Iris pigment epithelial cell (primary cell): ENCODE measurements around the gene EPAS1.
"Not testable (repeated sequence)": the region's sequence is repeated elsewhere in the genome, so short reads cannot be mapped to it uniquely, and the experiment has no call there.

ENCODE experiments used
- DNase-seq: peaks from one replicate; pipeline ENCODE4 v3.0.0-alpha.2; 2011; ENCODE audit warnings: low read depth

Gene EPAS1

GRCh38 chr2:46383784-46384456 is 86.7 kb downstream of the EPAS1 start:
- DNase-seq: no peak

GRCh38 chr2:46384457-46384815 is 87.2 kb downstream of the EPAS1 start:
- DNase-seq: no peak

- peak; percentile 45 for DNase-seq
Observed at GRCh38 chr2:46385786-46386577, 88.8 kb downstream of the EPAS1 start.

GRCh38 chr2:46386763-46387162 is 89.6 kb downstream of the EPAS1 start:
- DNase-seq: no peak

- no peak for DNase-seq
Observed at GRCh38 chr2:46387292-46387691, 90.1 kb downstream of the EPAS1 start.

GRCh38 chr2:46387886-46388515 is 90.8 kb downstream of the EPAS1 start:
- no peak for DNase-seq

- no peak for DNase-seq
Observed at GRCh38 chr2:46388881-46389280, 91.7 kb downstream of the EPAS1 start.

GRCh38 chr2:46389417-46389916 is 92.3 kb downstream of the EPAS1 start:
- DNase-seq: no peak

- no peak for DNase-seq
Observed at GRCh38 chr2:46390036-46390435, 92.8 kb downstream of the EPAS1 start.

GRCh38 chr2:46390901-46391395 is 93.7 kb downstream of the EPAS1 start:
- DNase-seq: no peak

- no peak for DNase-seq
Observed at GRCh38 chr2:46392561-46393346, 95.5 kb downstream of the EPAS1 start.

GRCh38 chr2:46393347-46393820 is 96.2 kb downstream of the EPAS1 start:
- no peak for DNase-seq

GRCh38 chr2:46393865-46394264 is 96.7 kb downstream of the EPAS1 start:
- no peak for DNase-seq

GRCh38 chr2:46394649-46395510 is 97.7 kb downstream of the EPAS1 start:
- no peak for DNase-seq

GRCh38 chr2:46395730-46396129 is 98.5 kb downstream of the EPAS1 start:
- not testable (repeated sequence) for DNase-seq

- no peak for DNase-seq
Observed at GRCh38 chr2:46400016-46400415, 102.8 kb downstream of the EPAS1 start.

- no peak for DNase-seq
Observed at GRCh38 chr2:46402874-46403273, 105.7 kb downstream of the EPAS1 start.

- no peak for DNase-seq
Observed at GRCh38 chr2:46404181-46404759, 107.1 kb downstream of the EPAS1 start.

- no peak for DNase-seq
Observed at GRCh38 chr2:46407852-46408455, 110.7 kb downstream of the EPAS1 start.

- DNase-seq: no peak
Observed at GRCh38 chr2:46409756-46410155, 112.5 kb downstream of the EPAS1 start.
